Posterior cingulate gyrus (tissue), 11 donors: Measurements from ENCODE around the gene PHF12.
"Not testable (repeated sequence)": the region's sequence is repeated elsewhere in the genome, so short reads cannot be mapped to it uniquely, and the experiment has no call there.

Source experiments
- DNase-seq, 10 donors: peaks; one replicate each; pipeline versions ENCODE4 v3.0.0 to v3.0.0-alpha.2; 2020 to 2021; ENCODE audit warnings: mixed read lengths in 3 of 10
- intact Hi-C: fragments of 100-400 bp; cut with DNase I; formaldehyde crosslinking; loops from one replicate; pipeline ENCODE4 v1.15.1; 2023

The PHF12 gene

GRCh38 chr17:28941251-28941650 lies 10.1 kb downstream of the PHF12 start:
- intact Hi-C loops: no loop called here
- no peak for DNase-seq

- intact Hi-C loops: no loop called here
Measured at GRCh38 chr17:28940675-28941074, 10.6 kb downstream of the PHF12 start.

GRCh38 chr17:28940142-28940541 lies 11.2 kb downstream of the PHF12 start:
- intact Hi-C loops: no loop called here
- no peak for DNase-seq

More at GRCh38 chr17:28940675-28941074, 10.6 kb downstream of the PHF12 start:
- DNase-seq: peak in 1 of 10 donors; percentile 20

GRCh38 chr17:28938552-28938951 lies 12.8 kb downstream of the PHF12 start:
- peak in 2 of 10 donors; percentile 29 to 30 for DNase-seq
- intact Hi-C loops: no loop called here

GRCh38 chr17:28937044-28937729 lies 14.1 kb downstream of the PHF12 start:
- DNase-seq: peak in 1 of 10 donors; percentile 40

GRCh38 chr17:28935744-28936460 lies 15.4 kb downstream of the PHF12 start:
- intact Hi-C loops: no loop called here
- no peak for DNase-seq

More at GRCh38 chr17:28937044-28937729, 14.1 kb downstream of the PHF12 start:
- intact Hi-C loops: no loop called here

GRCh38 chr17:28934508-28934907 lies 16.8 kb downstream of the PHF12 start:
- DNase-seq, intact Hi-C loops: not testable (repeated sequence)

- DNase-seq: no peak
- intact Hi-C loops: no loop called here
Measured at GRCh38 chr17:28929787-28930186, 21.5 kb downstream of the PHF12 start.

- intact Hi-C loops: no loop called here
- no peak for DNase-seq
Measured at GRCh38 chr17:28928061-28928460, 23.3 kb downstream of the PHF12 start.

GRCh38 chr17:28926786-28927185 lies 24.5 kb downstream of the PHF12 start:
- no peak for DNase-seq
- intact Hi-C loops: no loop called here

GRCh38 chr17:28926366-28926765 lies 25.0 kb downstream of the PHF12 start:
- intact Hi-C loops: no loop called here
- DNase-seq: no peak

GRCh38 chr17:28925912-28926365 lies 25.4 kb downstream of the PHF12 start:
- no peak for DNase-seq
- intact Hi-C loops: no loop called here

GRCh38 chr17:28920201-28920600 lies 31.1 kb downstream of the PHF12 start:
- DNase-seq: no peak
- intact Hi-C loops: no loop called here

- intact Hi-C loops: no loop called here
- no peak for DNase-seq
Measured at GRCh38 chr17:28918295-28918694, 33.0 kb downstream of the PHF12 start.

- intact Hi-C loops: no loop called here
- DNase-seq: no peak
Measured at GRCh38 chr17:28917465-28917864, 33.9 kb downstream of the PHF12 start.

- no peak for DNase-seq
- intact Hi-C loops: no loop called here
Measured at GRCh38 chr17:28917029-28917428, 34.3 kb downstream of the PHF12 start.

GRCh38 chr17:28916302-28916934 lies 34.9 kb downstream of the PHF12 start:
- intact Hi-C loops: no loop called here
- DNase-seq: peak in 7 of 10 donors; percentile 33 to 90 (median 53)

- intact Hi-C loops: loop anchor here (5.0 kb wide), 1 partner anchor 186 kb away; the partner anchor contains the start of genes NEK8 and TLCD1
- DNase-seq: no peak
Measured at GRCh38 chr17:28912938-28913333, 38.4 kb downstream of the PHF12 start.

GRCh38 chr17:28912281-28912937 lies 38.9 kb downstream of the PHF12 start:
- intact Hi-C loops: loop anchor here (5.0 kb wide), 1 partner anchor 185 kb away; the partner anchor contains the start of genes NEK8 and TLCD1
- no peak for DNase-seq

GRCh38 chr17:28911411-28912045 lies 39.8 kb downstream of the PHF12 start:
- DNase-seq: no peak
- intact Hi-C loops: loop anchor here (5.0 kb wide), 1 partner anchor 184 kb away; the partner anchor contains the start of genes NEK8 and TLCD1
